Smooth muscle cell (in vitro differentiated cells): ENCODE data around the gene HM13. TPM values are rescaled to one million over a fixed set of nuclear protein-coding genes. Genes with fewer than 3 reads are reported as not detected.

Experiments used
- DNase-seq: peaks from one replicate; lab custom pipeline; 2025; ENCODE audit not compliant: unreplicated experiment; lab: John Stamatoyannopoulos, UW
- H2AFZ ChIP-seq: fragments of 200-600 bp; sonication (generic); 2 replicates; pipeline ENCODE4 v1.6.0; 2016; ENCODE audit warnings: antibody characterized with exemption, low read depth, mild to moderate bottlenecking
- H3F3A ChIP-seq: fragments of 200-600 bp; sonication (generic); 2 replicates; pipeline ENCODE4 v1.6.0; 2017; ENCODE audit warnings: antibody characterized with exemption, low read depth
- H3K27ac ChIP-seq: fragments of 200-600 bp; sonication (generic); 2 replicates; pipeline ENCODE4 v1.5.1; 2016; ENCODE audit warnings: low read depth, mild to moderate bottlenecking
- H3K27me3 ChIP-seq: fragments of 200-600 bp; sonication (generic); 2 replicates; pipeline ENCODE4 v1.6.1; 2016; ENCODE audit warnings: low read depth, mild to moderate bottlenecking
- H3K36me3 ChIP-seq: fragments of 200-600 bp; sonication (generic); 2 replicates; pipeline ENCODE4 v1.5.1; 2016; ENCODE audit warnings: low read depth
- H3K4me1 ChIP-seq: fragments of 200-600 bp; sonication (generic); 2 replicates; pipeline ENCODE4 v1.5.1; 2016; ENCODE audit warnings: low read depth
- H3K4me2 ChIP-seq: fragments of 200-600 bp; sonication (generic); 2 replicates; pipeline ENCODE4 v1.6.0; 2016; ENCODE audit warnings: mild to moderate bottlenecking
- H3K4me3 ChIP-seq: fragments of 200-600 bp; sonication (generic); 2 replicates; pipeline ENCODE4 v1.5.1; 2016; ENCODE audit warnings: mild to moderate bottlenecking
- H3K79me2 ChIP-seq: fragments of 200-600 bp; sonication (generic); 2 replicates; pipeline ENCODE4 v1.6.0; 2016; ENCODE audit warnings: low read depth, mild to moderate bottlenecking
- H3K9ac ChIP-seq: fragments of 200-600 bp; sonication (generic); 2 replicates; pipeline ENCODE4 v1.6.0; 2016; ENCODE audit warnings: low read depth
- H3K9me3 ChIP-seq: fragments of 200-600 bp; sonication (generic); replicated peaks from 2 replicates; pipeline ENCODE4 v1.5.1; 2016; ENCODE audit warnings: low read depth
- H4K20me1 ChIP-seq: fragments of 200-600 bp; sonication (generic); 2 replicates; pipeline ENCODE4 v1.6.0; 2016; ENCODE audit warnings: low read depth
- WGBS: methylation state at CpG from one replicate; pipeline ENCODE4 v1.1.7; 2016; ENCODE audit warnings: low lambda C conversion rate; 5-methylcytosine and 5-hydroxymethylcytosine counted together
- polyA plus RNA-seq: library from polyadenylated mRNA; unstranded; fragments of >200 nt; fragmentation: Nextera tagmentation; extraction: Ambion mirVana; gene quantifications from 2 replicates; pipeline ENCODE4 v1.2.1, GENCODE V29; 2016
- total RNA-seq: library from RNA; depleted of rRNA; stranded (reverse); fragments of >200 nt; gene quantifications from 2 replicates; pipeline ENCODE4 v1.2.3, GENCODE V29; 2014
- TF ChIP-seq, protein P1 (sequence below): fragments of 200-600 bp; sonication (generic); IDR thresholded peaks from 2 replicates; pipeline ENCODE4 v1.5.1; 2017; ENCODE audit warnings: borderline replicate concordance, mild to moderate bottlenecking, antibody characterized with exemption; ENCODE audit not compliant: insufficient read depth, poor library complexity, severe bottlenecking

HM13 gene
- total and polyA plus RNA-seq, 2 experiments from 2014 or later, result 210 to 336 TPM

DNA sequence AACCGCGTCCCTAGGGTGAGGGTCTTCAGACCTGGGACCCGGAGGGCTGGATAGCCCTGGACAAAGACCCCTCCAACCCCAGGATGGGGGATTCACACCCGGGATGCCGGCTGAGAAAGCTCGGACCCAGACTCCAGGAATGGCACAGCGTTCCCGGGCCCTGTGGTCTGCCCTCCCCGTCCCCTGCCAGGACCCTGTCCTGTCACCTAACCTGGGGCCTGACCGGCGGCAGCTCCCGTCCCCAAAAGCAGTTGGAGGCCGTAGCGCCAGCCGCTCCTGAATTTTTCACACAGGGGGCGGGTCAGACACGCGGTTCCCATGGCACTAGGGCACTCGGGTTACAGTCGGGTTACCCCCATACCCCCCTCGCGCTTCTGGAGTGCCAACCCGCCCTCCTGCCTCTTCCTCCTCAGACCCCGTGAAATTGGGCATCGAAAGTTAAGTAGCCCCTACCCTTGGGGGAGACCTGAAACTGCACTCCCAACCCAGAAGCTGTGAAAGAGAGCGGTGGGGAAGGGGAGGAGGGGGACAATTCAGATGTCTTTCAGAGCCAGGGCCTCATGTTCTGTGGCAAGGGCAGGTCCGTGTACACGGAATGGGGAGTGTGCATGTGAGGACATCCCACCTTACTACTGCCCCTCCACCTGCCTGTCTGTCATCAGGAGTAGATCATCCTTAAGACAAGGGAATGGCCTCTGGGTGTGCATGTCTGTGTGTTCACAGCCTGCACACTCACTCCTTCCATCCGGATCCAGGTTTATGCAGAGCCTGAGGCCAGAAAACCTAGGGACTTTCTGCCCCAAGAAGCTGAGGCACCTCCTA lies 38.6 kb upstream of the HM13 start:
- Histone ChIP-seq H3K9me3 (no peaks in the 10 kb centered on the region), H2AFZ (no peak overlapping the region), H3K4me2 (peak overlapping the region; percentile 77)

DNA sequence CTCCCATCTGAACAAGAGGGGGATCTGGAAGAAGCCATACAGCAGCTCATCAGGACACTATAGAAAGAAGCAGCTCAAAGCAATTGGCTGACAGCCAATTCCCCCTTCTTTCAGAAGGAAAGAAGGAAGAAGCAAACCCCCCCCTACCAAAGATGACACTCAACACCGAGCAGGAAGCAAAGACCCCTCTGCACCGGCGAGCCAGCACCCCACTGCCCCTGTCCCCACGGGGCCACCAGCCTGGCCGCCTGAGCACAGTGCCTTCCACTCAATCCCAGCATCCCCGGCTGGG lies 38.0 kb upstream of the HM13 start:
- no peaks in the 10 kb centered on the region for H3K36me3 ChIP-seq
- H3K79me2 ChIP-seq, result no peaks in the 10 kb centered on the region
- H3K9ac ChIP-seq, result no peak overlapping the region
- H3K4me1 ChIP-seq, result no peaks in the 10 kb centered on the region
- no peak overlapping the region for H3K4me2 ChIP-seq
- H4K20me1 ChIP-seq, result no peaks in the 10 kb centered on the region
- H3K4me3 ChIP-seq, result no peak overlapping the region
- no peaks in the 10 kb centered on the region for H3K27me3 ChIP-seq
- H2AFZ ChIP-seq, result no peak overlapping the region
- no peak overlapping the region for H3K27ac ChIP-seq
- H3F3A ChIP-seq, result no peaks in the 10 kb centered on the region
- TF ChIP-seq, protein P1, sequence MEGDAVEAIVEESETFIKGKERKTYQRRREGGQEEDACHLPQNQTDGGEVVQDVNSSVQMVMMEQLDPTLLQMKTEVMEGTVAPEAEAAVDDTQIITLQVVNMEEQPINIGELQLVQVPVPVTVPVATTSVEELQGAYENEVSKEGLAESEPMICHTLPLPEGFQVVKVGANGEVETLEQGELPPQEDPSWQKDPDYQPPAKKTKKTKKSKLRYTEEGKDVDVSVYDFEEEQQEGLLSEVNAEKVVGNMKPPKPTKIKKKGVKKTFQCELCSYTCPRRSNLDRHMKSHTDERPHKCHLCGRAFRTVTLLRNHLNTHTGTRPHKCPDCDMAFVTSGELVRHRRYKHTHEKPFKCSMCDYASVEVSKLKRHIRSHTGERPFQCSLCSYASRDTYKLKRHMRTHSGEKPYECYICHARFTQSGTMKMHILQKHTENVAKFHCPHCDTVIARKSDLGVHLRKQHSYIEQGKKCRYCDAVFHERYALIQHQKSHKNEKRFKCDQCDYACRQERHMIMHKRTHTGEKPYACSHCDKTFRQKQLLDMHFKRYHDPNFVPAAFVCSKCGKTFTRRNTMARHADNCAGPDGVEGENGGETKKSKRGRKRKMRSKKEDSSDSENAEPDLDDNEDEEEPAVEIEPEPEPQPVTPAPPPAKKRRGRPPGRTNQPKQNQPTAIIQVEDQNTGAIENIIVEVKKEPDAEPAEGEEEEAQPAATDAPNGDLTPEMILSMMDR, result no peak
- no peaks in the 10 kb centered on the region for H3K9me3 ChIP-seq
- no peak for DNase-seq
- 87% methylated on average over 6 of the region's 6 CpGs for WGBS

More for the DNA sequence above, 38.6 kb upstream of the HM13 start:
- Histone ChIP-seq H3K79me2 (no peaks in the 10 kb centered on the region), H3K4me3 (peak overlapping the region; percentile 34), H3K27me3 (no peaks in the 10 kb centered on the region), H4K20me1 (no peaks in the 10 kb centered on the region), H3K36me3 (no peaks in the 10 kb centered on the region), H3K4me1 (no peaks in the 10 kb centered on the region), H3K27ac (no peak overlapping the region), H3K9ac (no peak overlapping the region), H3F3A (no peaks in the 10 kb centered on the region)
- no peak for DNase-seq
- 62% methylated on average over 29 of the region's 29 CpGs for WGBS
- TF ChIP-seq, protein P1, result no peak

DNA sequence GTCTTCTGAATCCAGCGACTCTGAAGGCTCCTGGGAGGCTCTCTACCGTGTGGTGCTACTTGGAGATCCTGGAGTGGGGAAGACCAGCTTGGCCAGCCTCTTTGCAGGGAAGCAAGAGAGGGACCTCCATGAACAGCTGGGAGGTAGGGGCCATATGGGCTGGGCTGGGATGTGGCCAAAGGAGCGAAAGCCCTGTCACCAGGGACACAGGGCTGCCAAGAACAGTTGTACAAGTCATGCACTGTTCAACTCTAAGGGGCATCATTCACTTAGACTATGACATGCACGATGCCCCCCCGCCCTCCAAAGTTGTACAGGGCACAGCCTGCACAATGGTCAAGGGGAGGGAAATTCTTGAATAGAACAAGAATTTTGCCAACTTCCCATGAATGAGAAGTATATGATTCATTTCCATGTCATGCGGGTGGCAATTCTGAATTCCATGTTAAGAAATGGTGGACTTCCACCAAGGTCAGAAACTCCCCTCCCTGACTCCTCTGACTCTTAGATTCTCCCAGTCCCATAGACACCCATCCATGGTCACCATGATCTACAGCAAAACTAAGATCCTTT lies 37.5 kb upstream of the HM13 start:
- no peak overlapping the region for H3K27ac ChIP-seq

More for the DNA sequence above, 37.5 kb upstream of the HM13 start:
- H3F3A ChIP-seq, result no peaks in the 10 kb centered on the region
- H3K36me3 ChIP-seq, result no peaks in the 10 kb centered on the region
- TF ChIP-seq, protein P1, result no peak
- H3K27me3 ChIP-seq, result no peaks in the 10 kb centered on the region
- no peak overlapping the region for H3K9ac ChIP-seq
- no peak overlapping the region for H3K4me2 ChIP-seq
- no peaks in the 10 kb centered on the region for H4K20me1 ChIP-seq
- H3K79me2 ChIP-seq, result no peaks in the 10 kb centered on the region
- no peak for DNase-seq
- no peaks in the 10 kb centered on the region for H3K4me1 ChIP-seq
- no peaks in the 10 kb centered on the region for H3K9me3 ChIP-seq
- H2AFZ ChIP-seq, result no peak overlapping the region
- H3K4me3 ChIP-seq, result no peak overlapping the region
- WGBS, result 80% methylated on average over 6 of the region's 6 CpGs
